Fibroblast of villous mesenchyme (primary cell): ENCODE data around the gene PPP1CB. TPM values are rescaled to one million over a fixed set of nuclear protein-coding genes. Genes with fewer than 3 reads are reported as not detected.
A peak's percentile ranks its signal among the peaks of the same experiment; 100 is the strongest.

Experiments used
- DNase-seq: peaks from one replicate; pipeline ENCODE4 v3.0.0-alpha.2; 2010; ENCODE audit warnings: low read depth
- H3K4me3 ChIP-seq: 2 replicates; pipeline ENCODE4 v1.5.1; 2011; ENCODE audit warnings: low read depth, mild to moderate bottlenecking, low read length
- CTCF ChIP-seq: IDR thresholded peaks from 2 replicates; pipeline ENCODE4 v1.5.1; 2012; ENCODE audit warnings: low read depth, mild to moderate bottlenecking, low read length; ENCODE audit not compliant: insufficient read depth
- total RNA-seq: library from RNA; depleted of rRNA; stranded (reverse); fragments of >200 nt; gene quantifications from 2 replicates; pipeline ENCODE4 v1.2.3, GENCODE V29; 2012

Gene PPP1CB
- total RNA-seq, 1 donor, result 279 TPM

- TF ChIP-seq CTCF, result no peak
- DNase-seq, result peak; percentile 5
- no peak overlapping the region for H3K4me3 ChIP-seq
These were observed 84.2 kb downstream of the PPP1CB start for GRCh38 chr2:28835781-28836180.

- no peak overlapping the region for H3K4me3 ChIP-seq
- no peak for DNase-seq
- TF ChIP-seq CTCF, result no peak
These were observed 87.3 kb downstream of the PPP1CB start for GRCh38 chr2:28838971-28839370.

- no peak overlapping the region for H3K4me3 ChIP-seq
- DNase-seq, result peak; percentile 5
- no peak for TF ChIP-seq CTCF
These were observed 90.4 kb downstream of the PPP1CB start for GRCh38 chr2:28842042-28842441.

Other genes with a start within 250 kb of the PPP1CB start
- 0.97 and 1.3 TPM in 2 replicates for gene SPDYA, start 59.0 kb downstream of the PPP1CB start, total RNA-seq
- 12.5 and 13.9 TPM in 2 replicates for gene TRMT61B, start 118.5 kb downstream of the PPP1CB start, total RNA-seq
- gene WDR43, start 142.8 kb downstream of the PPP1CB start, total RNA-seq, result 61.5 and 131 TPM in 2 replicates
- under 0.01 and 0.43 TPM in 2 replicates for gene TOGARAM2, start 229.5 kb downstream of the PPP1CB start, total RNA-seq